Measurements from ENCODE around the gene GCC2. TPM values are rescaled to one million over a fixed set of nuclear protein-coding genes. Genes with fewer than 3 reads are reported as not detected.
A peak's percentile ranks its signal among the peaks of the same experiment; 100 is the strongest.

Gene GCC2
- total and polyA plus RNA-seq, 2 of the 8 experiments (the other 6 are each of a cell fraction or from before 2014, with no cell fraction given), result 4.6 to 54.9 TPM

DNA sequence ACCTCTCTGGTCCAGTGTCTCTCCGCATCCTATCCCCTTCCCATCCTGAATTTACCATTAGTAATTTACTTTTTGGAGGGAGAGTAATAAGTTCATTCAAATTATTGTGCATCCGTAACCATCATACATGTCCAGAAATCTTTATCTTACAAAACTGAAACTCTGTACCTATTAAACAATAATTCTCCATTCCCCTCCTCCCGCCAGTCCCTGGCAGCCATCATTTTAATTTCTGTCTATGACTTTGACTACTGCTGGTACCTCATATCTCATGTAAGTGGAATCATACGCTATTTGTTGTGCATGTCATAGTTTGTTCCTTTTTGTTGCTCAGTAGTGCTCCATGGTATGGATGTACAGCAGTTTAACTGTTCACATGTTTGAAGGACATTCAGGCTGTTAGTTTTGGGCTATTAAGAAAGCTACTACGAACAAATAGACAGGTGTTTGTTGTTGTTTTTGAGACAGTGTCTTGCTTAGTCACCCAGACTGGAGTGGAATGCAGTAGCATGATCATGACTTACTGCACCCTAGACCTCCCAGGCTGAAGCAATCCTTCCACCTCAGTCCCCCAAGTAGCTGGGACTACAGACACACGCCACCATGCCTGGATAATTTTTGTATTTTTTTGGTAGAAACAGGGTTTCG, 87.3 kb downstream of the GCC2 start:
- H3K9ac ChIP-seq (replicated peaks in 1 of 4; ENCODE audit: extremely low read depth in 1 of 4, low read depth in 3 of 4, low read length in 3 of 4), result no peak overlapping the region
- FAIRE-seq, result no peak

More for the DNA sequence above, 87.3 kb downstream of the GCC2 start:
- CTCF ChIA-PET (ENCODE audit: partially characterized antibody), result no interaction called here
- no peak overlapping the region for H3K4me3 ChIP-seq (ENCODE audit: extremely low read depth in 1 of 4, insufficient read depth in 2 of 4, low read depth in 3 of 4, low read length in 4 of 4)
- H4K20me1 ChIP-seq (replicated peaks in 1 of 2; ENCODE audit: control insufficient read depth in 1 of 2, insufficient read depth in 2 of 2, low read length in 2 of 2), result peaks cover 0 to 3% of the 10 kb centered on the region in 2 experiments
- H3K18ac ChIP-seq (ENCODE audit: extremely low read depth, low read length), result no peak overlapping the region
- 85% methylated on average over 7 of the region's 7 CpGs; no CpG with 5 or more reads in 1 of the 2 experiments for WGBS, 2 experiments (ENCODE audit: extremely low coverage in 1 of 2, insufficient coverage in 1 of 2, insufficient read length in 1 of 2, insufficient replicate concordance in 2 of 2, low coverage in 1 of 2, low lambda C conversion rate in 2 of 2, missing lambda C conversion rate in 1 of 2)
- TF ChIP-seq SIN3A (conservative IDR thresholded peaks at IDR 0.05 in 1 of 2, IDR thresholded peaks at IDR 0.05 in 1 of 2; ENCODE audit: low read depth in 1 of 2, low read length in 2 of 2) (no peak), CBX5 (IDR thresholded peaks at IDR 0.05; ENCODE audit: low read depth, low read length) (no peak), SP4 (IDR thresholded peaks at IDR 0.05; ENCODE audit: low read length) (no peak)
- no peak overlapping the region for H2BK5ac ChIP-seq (ENCODE audit: low read depth, low read length)
- H3K79me2 ChIP-seq (ENCODE audit: control insufficient read depth in 1 of 2, insufficient read depth in 2 of 2, low read length in 2 of 2), result peaks cover 9 to 57% of the 10 kb centered on the region in 2 experiments; a peak in 3 of 4 replicates
- no peaks in the 10 kb centered on the region for H3K36me3 ChIP-seq (ENCODE audit: control insufficient read depth in 2 of 4, insufficient read depth in 4 of 4, low read length in 3 of 4)
- POLR2A ChIA-PET (ENCODE audit: partially characterized antibody), result interaction anchor here (1.1 to 1.7 kb wide), 2 partner anchors 34 to 48 kb away, joined by 3 read pairs; no protein-coding TSS in a partner anchor
- peaks cover 0 to 4% (median 1%) of the 10 kb centered on the region in 4 experiments; a peak in 3 of 7 replicates for H3K27me3 ChIP-seq (replicated peaks in 1 of 4; ENCODE audit: control insufficient read depth in 3 of 4, extremely low read depth in 1 of 4, insufficient read depth in 3 of 4, low read length in 3 of 4)
- H2AFZ ChIP-seq (ENCODE audit: low read length), result no peak overlapping the region
- no peak overlapping the region for H2BK120ac ChIP-seq (replicated peaks; ENCODE audit: low read depth, low read length)
- peaks cover 3% of the 10 kb centered on the region for H3K79me1 ChIP-seq (ENCODE audit: low read depth, low read length)
- no peak overlapping the region for H3K27ac ChIP-seq (ENCODE audit: low read depth, low read length)
- peaks cover 9% of the 10 kb centered on the region for H3K23me2 ChIP-seq (ENCODE audit: low read depth, low read length)
- H4K5ac ChIP-seq (ENCODE audit: insufficient read length, low read depth, low read length), result no peak overlapping the region
- no peak overlapping the region for H4K8ac ChIP-seq (ENCODE audit: extremely low read depth, insufficient read depth, low read length)
- peaks cover 0 to 11% (median 1%) of the 10 kb centered on the region in 4 experiments; a peak in 4 of 7 replicates for H3K4me1 ChIP-seq (replicated peaks in 1 of 4; ENCODE audit: control insufficient read depth in 3 of 4, insufficient read depth in 4 of 4, low read length in 3 of 4)
- no peak overlapping the region for H2BK12ac ChIP-seq (ENCODE audit: low read depth, low read length)
- H2BK20ac ChIP-seq (ENCODE audit: low read length), result no peak overlapping the region
- no peak for DNase-seq (ENCODE audit: low read depth in 1 of 2, low spot score in 2 of 2)
- no peak overlapping the region for H3K56ac ChIP-seq (replicated peaks; ENCODE audit: insufficient read length, low read depth, low read length)
- no peak overlapping the region for H3K23ac ChIP-seq (ENCODE audit: insufficient read length)
- H2BK15ac ChIP-seq (ENCODE audit: low read length), result no peak overlapping the region
- H3K9me3 ChIP-seq (ENCODE audit: insufficient read depth in 2 of 2, low read depth in 1 of 2, low read length in 1 of 2), result no peaks in the 10 kb centered on the region
- H3K14ac ChIP-seq (ENCODE audit: insufficient read length), result no peak overlapping the region
- no peak overlapping the region for H3K4ac ChIP-seq (replicated peaks; ENCODE audit: insufficient read length, low read depth, low read length)
- H2AK5ac ChIP-seq (ENCODE audit: low read depth, low read length), result no peak overlapping the region
- no peak overlapping the region for H4K91ac ChIP-seq (replicated peaks; ENCODE audit: insufficient read length, low read length)
- H3K4me2 ChIP-seq (ENCODE audit: insufficient read depth in 1 of 2, low read depth in 2 of 2, low read length in 2 of 2), result peak overlapping the region in 1 of 2 experiments; percentile 96; a peak in 1 of 4 replicates
